CD4-positive, alpha-beta T cell treated with Interleukin-21 for 1 hour (primary cell): ENCODE data around the gene TLR5.
"Not testable (repeated sequence)": the region's sequence is repeated elsewhere in the genome, so short reads cannot be mapped to it uniquely, and the experiment has no call there.

Source experiments
- DNase-seq: peaks from one replicate; pipeline ENCODE4 v3.0.0-alpha.2; 2020

Gene TLR5, protein sequence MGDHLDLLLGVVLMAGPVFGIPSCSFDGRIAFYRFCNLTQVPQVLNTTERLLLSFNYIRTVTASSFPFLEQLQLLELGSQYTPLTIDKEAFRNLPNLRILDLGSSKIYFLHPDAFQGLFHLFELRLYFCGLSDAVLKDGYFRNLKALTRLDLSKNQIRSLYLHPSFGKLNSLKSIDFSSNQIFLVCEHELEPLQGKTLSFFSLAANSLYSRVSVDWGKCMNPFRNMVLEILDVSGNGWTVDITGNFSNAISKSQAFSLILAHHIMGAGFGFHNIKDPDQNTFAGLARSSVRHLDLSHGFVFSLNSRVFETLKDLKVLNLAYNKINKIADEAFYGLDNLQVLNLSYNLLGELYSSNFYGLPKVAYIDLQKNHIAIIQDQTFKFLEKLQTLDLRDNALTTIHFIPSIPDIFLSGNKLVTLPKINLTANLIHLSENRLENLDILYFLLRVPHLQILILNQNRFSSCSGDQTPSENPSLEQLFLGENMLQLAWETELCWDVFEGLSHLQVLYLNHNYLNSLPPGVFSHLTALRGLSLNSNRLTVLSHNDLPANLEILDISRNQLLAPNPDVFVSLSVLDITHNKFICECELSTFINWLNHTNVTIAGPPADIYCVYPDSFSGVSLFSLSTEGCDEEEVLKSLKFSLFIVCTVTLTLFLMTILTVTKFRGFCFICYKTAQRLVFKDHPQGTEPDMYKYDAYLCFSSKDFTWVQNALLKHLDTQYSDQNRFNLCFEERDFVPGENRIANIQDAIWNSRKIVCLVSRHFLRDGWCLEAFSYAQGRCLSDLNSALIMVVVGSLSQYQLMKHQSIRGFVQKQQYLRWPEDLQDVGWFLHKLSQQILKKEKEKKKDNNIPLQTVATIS

DNA sequence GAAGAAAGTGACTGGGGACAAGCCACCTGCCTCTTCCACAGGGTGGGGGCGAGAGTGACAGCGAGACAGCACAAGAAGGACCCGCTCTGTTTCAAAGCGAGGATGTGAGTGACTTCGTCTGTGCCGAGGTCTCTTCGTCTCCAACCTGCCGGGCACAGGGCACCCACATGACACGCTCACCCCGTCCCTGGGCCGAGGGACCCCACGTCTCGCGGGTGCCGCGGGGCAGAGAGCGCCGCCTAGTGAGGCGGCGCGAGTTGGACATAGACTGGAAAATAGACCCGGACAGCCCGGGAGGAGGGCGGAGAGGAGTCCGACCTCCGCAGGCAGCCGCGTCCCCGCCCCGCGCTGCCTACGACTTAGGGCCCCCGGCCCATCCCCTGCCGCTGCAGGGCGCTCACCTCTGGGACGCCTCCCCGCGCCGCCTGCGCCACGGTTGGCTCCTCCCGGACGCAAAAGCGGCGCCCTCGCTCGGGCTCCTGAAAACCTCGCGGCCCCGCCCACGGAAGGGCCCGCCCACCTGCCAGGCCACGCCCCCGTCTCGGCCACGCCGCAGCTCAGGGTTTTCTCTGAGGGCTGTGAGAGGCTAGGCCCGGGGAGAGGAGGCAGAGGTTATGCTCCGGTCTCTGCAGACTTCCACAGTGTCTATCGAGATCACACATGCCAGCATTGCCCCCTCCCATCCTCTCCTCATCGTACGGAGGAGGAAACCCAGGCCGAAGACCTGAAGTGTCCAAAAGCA lies at the start of gene TLR5:
TLR5 (minus strand) TSS at position 454 of the 742 bp plus-strand sequence. CDS start 30,217 bp downstream, outside the sequence.
- peak; percentile 92 for DNase-seq

DNA sequence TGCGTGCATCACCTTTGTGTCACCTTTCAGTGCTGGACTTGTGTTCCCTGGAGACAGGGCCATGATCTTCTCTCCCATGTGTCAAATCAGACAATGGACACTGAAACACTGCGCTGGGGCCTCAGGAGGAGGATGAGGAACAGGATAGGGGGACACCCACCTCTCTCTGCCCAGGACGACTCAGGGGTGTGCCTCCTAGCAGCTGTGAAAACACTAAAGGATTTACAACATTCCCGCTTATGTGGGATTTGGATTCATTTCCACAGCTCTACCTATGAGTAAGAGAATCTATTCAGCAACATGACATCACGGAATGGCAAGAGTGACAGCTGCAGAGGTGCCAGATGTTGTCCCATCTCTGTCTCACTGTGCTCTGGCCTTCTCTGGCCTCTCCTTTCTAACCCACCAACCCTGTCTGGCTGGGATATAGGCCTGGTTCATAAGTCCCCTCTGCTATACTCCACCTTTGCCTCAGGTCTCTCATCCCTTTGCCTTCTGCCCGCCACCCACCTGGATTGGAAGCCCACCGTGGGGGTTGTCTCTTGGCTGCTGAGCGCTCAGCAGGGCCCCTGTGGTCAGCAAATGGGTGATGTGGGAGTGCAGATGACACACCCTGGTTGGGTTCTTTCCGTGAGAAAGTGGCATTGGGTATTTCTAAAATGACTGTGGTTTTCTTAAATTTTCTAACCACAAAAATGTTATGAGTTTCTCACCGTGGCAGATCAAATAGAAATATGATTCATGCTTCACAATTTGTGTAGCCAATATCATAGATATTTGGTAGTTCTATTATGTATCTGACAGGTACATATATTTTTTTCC lies 47.1 kb upstream of the TLR5 start:
- peak; percentile 55 for DNase-seq

DNA sequence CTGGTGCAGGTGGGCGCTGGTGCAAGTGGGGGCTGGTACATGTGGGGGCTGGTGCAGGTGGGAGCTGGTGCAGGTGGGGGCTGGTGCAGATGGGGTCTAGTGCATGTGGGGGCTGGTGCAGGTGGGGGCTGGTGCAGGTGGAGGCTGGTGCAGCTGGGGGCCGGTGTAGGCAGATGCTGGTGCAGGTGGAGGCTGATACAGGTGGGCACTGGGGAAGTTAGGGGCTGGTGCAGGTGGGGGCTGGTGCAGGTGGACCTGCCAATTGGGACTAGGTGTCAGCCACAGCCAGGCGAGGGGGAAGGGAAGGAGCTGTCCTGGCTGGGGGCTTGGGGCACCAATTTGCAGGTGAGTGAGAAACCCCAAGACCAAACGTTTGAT lies 46.5 kb upstream of the TLR5 start:
- no peak for DNase-seq

DNA sequence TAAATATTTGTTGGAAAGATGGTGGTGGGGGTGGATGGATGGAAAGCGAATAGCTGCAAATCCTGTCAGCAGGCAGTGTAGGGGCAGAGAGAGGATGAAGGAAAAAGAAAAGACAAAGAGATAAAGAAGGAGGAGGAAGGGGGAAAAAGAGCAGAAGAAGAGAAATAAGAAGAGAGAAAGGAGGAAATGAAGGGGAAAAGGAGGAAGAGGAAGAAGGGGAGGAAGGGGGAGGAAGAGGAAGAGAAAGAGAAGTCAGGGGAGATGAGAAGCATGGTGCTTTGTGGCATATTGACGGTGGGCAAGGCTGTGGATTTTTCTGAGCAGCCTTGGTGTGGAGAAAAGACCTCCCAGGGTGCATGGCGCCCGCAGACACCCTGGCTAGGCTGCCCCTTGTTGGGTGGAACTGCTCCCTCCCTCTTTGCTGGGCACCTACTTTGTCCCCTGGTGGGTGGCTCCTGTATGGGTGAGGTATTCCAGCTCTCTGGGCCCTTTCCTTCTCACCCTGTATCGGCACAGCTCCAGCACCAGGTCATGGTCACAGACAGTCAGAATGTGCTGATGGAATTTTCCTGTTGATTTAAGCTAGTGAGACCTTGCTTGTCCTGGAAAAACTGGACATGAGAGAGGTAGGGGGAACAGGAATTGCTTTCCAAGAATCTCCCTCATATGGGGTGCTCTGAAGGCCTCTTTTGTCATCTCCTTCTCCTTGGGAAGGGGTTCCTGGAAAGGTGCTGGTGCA lies 45.7 kb upstream of the TLR5 start:
- no peak for DNase-seq

DNA sequence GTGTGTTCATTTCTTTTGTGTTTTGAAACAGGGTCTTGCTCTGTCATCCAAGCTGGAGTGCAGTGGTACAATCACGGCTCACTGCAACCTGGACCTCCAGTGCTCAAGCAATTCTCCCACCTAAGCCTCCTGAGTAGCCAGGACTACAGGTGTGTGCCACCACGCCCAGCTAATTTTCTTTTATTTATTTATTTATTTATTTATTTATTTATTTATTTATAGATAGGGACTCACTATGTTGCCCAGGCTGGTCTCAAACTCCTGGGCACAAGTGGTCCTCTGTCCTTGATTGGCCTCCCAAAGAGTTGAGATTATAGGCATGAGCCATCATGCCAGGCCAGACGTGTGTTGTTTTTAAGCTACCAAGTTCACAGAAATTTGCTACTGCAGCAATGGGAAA lies 43.8 kb upstream of the TLR5 start:
- DNase-seq, result no peak

DNA sequence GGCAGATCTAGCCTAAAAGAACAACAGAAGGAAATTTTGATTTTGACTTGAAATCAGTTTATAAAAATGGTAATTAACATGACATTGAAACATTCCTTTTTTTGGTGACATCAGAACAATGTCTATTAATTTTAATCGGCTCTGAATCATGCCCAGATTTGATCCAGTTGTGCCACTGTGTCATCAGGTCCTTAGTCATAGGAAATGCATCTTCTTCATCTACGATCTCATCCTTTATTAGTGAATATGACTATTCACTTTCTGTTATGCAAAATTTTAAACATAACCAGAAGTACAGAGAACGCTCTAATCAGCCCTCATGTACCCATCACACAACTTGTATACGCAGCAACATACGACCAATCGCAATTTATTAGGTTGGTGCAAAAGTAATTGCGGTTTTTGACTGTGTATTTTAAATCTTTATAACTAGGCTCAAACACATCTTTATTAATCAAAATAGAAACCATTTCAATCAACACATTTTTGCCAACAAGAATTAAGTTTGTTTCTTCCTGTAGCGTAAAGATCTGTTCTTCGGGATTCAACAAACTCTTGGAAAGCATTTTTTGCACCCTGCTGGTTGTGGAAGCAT lies 40.3 kb upstream of the TLR5 start:
- DNase-seq, result no peak

DNA sequence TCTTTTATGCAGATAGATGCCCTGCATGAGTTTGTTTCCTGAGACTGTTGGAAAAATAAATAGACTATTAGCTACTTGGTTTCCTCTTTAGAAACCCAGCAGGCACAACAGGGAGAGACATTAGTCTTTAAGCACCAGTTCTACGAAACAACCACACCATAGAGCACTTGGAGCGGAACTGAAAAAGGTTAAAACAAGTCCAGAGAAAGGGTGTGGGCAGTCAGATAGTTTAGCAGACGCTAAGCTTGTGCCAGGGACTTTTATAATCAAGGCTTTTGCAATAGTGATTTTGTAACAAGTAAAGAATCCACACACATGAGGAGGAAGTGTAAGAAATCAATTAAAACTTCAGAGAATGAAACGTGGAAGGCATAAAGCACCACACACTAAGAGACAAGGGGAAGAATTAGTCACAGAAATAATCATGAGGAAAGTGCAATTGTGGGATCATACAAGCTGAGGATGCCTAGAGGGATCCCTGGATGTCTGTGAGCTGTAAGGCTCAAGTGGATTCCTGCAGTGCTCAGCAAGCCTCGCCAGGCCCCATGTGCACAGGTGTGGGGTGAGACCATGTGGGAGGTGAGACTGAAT lies 37.8 kb upstream of the TLR5 start:
- peak; percentile 12 for DNase-seq

DNA sequence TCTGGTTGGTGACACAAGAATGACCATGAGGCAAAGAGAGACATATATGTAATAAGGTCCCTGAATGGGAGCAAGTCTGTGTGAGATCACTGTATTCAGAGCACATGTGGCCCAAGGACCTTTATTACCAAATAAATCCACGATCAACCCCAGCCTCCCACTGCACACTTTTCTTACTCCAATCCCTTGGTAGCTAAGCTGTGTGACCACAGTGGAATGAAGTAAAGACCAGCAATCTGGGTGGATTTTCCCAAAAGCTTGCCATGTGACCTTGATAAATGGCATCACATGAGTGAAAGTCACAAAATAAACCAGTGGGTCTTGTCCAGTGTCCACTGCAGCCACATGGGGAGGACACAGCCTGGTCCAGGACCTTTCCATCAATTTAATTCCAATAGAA lies 36.7 kb upstream of the TLR5 start:
- DNase-seq, result no peak

DNA sequence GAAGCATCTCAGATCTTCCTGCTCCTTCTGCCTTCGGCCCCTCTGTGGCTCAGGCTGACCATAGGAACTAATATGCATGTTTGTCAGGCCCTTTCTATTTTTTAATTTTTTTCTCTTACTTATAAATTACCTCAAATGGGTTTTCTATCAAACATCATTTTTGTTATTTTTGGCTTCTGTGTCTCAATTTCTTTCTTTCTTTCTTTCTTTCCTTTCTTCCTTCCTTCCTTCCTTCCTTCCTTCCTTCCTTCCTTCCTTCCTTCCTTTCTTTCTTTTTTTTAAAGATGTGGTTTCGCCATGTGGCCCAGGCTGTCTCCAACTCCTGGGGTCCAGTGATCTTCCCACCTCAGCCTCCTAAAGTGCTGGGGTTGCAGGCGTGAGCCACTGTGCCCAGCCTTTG lies 36.2 kb upstream of the TLR5 start:
- DNase-seq, result no peak

DNA sequence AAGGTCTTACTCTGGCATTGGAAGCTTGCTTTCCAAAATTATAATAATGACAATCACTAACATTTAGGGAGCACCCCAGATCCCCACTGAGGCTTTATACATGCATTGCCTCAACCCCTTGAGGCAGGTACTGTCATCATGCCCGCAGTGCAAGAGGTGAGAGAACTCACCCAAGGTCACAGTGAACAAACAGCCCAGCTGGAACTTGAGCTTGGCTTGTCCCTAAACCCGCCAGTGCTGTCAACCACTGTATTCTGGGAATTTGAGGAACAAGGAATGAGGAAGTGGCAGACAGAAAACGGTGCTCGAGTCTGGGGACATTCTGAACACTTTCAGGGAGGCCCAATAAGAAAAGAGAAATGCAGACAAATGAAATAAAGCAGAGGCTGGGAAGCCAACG lies 34.6 kb upstream of the TLR5 start:
- DNase-seq, result peak; percentile 6

DNA sequence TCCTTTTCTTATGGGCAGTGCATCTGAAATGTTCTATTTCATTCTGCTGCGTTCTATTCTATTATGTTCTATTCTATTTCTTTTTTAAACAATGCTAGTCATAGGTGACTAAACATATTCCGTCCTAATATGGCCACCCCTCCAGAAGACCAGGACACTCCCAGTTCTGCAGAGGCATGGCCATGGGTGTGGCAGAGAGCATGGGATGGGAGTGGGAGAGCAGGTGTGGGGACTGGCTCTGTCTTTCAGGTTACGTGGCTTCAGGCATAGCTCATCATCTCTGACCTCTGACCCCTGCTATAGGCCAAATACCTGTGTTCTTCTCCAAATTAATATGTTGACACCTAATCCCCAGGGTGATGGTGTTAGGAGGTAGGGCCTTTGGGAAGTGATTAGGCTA lies 33.4 kb upstream of the TLR5 start:
- no peak for DNase-seq

DNA sequence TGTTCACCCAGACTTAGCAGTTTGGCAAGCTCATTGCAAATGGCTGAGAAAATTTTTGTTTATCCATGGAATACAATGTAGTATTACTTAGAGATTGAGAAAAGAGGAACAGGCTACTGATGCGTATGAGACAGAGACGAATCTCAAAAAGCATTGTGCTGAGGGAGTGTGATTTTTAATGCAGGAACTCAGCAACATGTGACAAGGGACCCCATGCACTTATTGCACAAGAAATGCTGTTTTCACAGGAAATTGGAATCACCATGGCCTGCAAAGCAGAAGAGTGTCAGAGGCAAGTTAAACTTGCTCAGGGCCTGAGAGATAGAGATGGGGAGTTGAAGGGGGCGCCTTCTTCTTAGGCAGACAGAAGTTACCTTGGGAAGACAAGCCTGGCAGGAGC lies 32.6 kb upstream of the TLR5 start:
- peak; percentile 9 for DNase-seq

DNA sequence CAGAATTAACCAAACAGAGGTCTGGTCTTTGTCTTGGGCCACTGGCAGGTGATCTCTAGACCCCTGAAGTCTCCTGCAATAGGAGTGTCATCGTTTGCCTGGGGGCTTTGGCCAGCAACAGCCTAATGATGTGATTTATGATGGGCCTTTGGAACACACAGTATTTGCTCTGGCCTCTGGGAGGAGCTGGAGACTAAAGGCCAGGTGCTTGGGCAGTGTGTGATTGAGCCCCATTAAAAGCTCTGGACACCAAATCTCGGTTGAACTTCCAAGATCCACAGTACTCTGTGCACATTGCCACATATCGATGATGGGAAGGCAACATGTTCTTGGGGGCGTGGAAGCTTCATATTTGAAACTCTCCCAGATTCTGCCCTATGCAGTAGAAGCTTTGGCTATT lies 32.0 kb upstream of the TLR5 start:
- no peak for DNase-seq

DNA sequence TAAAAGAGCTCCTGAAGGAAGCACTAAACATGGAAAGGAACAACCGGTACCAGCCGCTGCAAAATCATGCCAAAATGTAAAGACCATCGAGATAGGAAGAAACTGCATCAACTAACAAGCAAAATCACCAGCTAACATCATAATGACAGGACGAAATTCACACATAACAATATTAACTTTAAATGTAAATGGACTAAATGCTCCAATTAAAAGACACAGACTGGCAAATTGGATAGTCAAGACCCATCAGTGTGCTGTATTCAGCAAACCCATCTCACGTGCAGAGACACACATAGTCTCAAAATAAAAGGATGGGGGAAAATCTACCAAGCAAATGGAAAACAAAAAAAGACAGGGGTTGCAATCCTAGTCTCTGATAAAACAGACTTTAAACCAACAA lies 26.4 kb upstream of the TLR5 start:
- DNase-seq, result not testable (repeated sequence)

DNA sequence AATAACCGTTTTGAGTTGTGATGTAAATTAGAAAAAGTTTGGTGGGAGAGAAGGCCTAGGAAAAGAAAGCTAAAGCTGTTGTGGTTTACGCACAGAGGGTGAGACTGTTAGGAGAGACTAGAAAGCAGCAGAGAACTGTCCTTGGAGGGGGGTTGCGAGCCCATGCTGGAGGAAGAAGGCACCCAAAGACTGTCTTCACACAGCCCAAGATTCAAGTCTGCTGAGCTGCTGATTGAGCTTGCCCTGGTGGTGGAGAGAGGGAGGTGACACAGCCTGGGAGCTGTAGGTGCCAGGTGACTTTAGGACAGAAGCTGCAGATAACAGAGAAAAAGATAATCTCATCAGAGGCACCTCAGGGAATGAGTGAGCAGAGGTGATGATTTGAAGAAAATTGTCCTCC lies 18.3 kb upstream of the TLR5 start:
- DNase-seq, result no peak

DNA sequence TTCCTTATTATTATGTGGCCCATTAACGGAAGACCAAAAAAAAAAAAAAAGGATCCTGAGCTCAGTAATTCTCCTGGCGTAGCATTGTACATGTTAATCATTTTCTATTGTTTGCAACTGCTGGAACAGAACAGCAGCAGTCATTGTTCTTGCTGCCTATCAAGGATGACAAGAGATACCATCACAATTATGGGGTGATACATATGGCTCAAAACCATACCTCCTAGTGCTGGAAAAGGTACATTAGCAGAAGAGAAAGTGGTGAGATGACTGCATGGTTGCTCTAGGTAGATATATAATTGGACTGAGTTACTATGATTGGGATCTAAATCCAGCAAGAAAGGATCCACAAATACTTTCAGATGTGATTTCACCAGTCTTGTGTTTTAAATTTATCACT lies 13.3 kb upstream of the TLR5 start:
- DNase-seq, result no peak

DNA sequence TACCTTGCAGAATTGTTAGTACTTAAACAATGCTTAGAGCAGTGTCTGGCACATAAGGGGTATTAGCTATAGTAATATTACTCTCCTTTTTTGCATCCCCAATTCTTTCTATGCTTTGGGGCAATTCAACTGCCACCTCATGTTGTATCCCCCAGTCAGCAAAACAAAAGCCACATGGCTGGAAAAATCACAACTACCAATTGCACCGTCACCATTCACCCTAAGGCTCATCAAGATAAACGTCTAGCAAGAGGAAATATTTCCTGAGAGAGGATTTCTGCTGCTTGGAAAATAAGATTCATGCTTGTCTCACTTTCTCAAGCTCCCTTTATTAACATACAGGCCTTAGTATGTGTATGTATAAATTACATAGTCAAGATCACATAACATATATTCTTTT lies 12.1 kb upstream of the TLR5 start:
- no peak for DNase-seq

DNA sequence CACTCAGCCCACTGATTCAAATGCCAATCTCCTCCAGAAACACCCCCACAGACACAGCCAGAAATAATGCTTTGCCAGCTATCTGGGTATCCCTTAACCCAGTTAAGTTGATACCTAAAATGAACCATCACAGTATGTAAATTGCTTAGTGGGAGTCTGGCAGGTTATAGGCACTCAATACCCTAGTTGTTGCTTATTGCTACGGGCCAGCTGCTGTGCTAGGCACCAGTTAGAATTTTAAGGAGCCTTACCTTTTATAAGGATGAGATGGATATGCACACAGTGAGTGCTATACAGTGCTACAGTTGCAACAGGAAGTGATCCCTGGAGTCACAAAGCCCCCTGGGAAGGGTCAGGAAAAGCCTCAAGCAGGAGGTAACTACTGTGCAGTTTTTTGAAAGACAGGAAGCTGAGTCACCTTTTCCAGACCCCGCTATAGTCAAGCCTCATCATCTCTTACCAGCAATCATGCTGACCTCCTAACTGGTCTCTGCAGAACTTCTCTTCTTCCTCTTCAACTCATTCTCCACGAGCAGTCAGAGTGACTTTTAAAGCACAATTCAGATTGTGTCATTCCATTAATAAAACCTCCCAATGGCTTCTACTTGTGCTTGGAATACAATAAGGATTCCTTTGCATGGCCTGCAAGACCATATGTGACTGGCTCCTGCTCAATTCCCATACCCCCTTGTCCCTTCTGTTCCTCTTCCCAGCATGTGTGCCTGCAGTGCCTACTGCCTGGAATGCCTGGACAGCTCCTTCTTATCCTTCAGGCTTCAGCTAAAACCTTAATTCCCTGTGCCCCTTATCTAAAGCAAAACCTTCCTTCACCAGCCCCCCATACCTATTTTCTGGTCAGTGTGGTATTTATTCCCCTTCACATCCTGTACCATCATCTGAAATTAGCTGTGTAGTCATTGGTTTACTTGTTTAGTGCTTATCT lies 10.4 kb upstream of the TLR5 start:
- no peak for DNase-seq

DNA sequence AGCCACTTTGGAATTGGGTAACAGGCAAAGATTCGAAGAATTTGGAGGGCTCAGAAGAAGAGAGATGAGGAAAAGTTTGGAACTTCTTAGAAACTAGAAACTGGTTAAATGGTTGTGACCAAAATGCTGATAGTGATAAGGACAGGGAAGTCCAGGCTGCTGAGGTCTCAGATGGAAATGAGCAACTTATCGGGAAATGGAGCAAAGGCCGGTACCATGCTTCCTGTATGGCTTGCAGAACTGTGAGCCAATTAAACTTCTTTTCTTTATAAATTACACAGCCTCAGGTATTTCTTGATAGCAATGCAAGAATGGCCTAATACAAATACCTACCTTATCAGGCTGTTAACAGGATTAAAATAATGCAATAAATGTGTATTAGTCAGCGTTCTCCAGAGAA lies 9.4 kb upstream of the TLR5 start:
- DNase-seq, result no peak

DNA sequence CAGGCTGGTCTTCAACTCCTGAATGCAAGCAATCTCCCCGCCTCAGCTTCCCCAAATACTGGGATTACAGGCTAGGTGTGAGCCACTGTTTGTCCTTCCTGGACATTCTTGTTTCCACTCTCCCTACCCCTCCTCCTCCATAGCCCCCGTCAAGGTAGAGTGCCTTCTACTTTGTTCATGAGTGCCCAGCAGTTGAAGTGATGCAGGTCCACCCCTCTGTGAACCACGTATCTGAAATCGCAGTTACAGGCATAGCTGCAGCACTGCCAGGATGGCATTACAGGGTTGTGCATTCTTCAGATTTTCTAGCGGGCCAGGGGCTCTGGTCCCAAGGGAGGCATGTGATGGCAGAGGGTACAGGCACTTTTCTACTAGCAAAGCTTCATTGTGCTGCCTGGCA lies 7.4 kb upstream of the TLR5 start:
- DNase-seq, result no peak
